CD4-positive, alpha-beta memory T cell (primary cell): ENCODE measurements around the gene PLAC8. TPM values are rescaled to one million over a fixed set of nuclear protein-coding genes. Genes with fewer than 3 reads are reported as not detected.
A peak's percentile ranks its signal among the peaks of the same experiment; 100 is the strongest.

Experiments used
- CTCF ChIA-PET: fragments of 350-600 bp; sonication (Branson Sonifier 250); formaldehyde crosslinking; loops from one replicate; lab custom pipeline; 2021; ENCODE audit warnings: inconsistent platforms; ENCODE audit not compliant: partially characterized antibody; lab: Charles Lee
- POLR2A ChIA-PET: fragments of 350-600 bp; sonication (Branson Sonifier 250); formaldehyde crosslinking; loops from one replicate; lab custom pipeline; 2021; ENCODE audit not compliant: partially characterized antibody; lab: Charles Lee
- DNase-seq, 5 donors: peaks; one replicate each; pipeline versions ENCODE4 v3.0.0 to v3.0.0-alpha.2; 2020 to 2022; ENCODE audit warnings: mixed read lengths in 1 of 5
- H3K27ac ChIP-seq: one replicate; pipeline ENCODE4 v1.7.0; 2013; ENCODE audit warnings: low read depth, low read length
- H3K27me3 ChIP-seq: 2 replicates; pipeline ENCODE4 v1.7.0; 2013; ENCODE audit warnings: mild to moderate bottlenecking, low read length, moderate library complexity; ENCODE audit not compliant: insufficient read depth
- H3K36me3 ChIP-seq: 2 replicates; pipeline ENCODE4 v1.7.0; 2013; ENCODE audit warnings: mild to moderate bottlenecking, low read length, moderate library complexity; ENCODE audit not compliant: insufficient read depth
- H3K4me1 ChIP-seq: 2 replicates; pipeline ENCODE4 v1.7.0; 2013; ENCODE audit warnings: mild to moderate bottlenecking, low read length, moderate library complexity; ENCODE audit not compliant: insufficient read depth
- H3K4me3 ChIP-seq, 2 donors: one replicate each; pipeline ENCODE4 v1.7.0; 2013; ENCODE audit warnings: low read length in 2 of 2, mild to moderate bottlenecking in 1 of 2
- H3K9me3 ChIP-seq, 2 donors: one replicate each; pipeline ENCODE4 v1.7.0; 2013; ENCODE audit warnings: low read length in 2 of 2, control low read depth in 1 of 2; ENCODE audit not compliant: control insufficient read depth in 1 of 2
- H3K27ac Mint-ChIP-seq, 7 donors: one replicate each; pipeline ENCODE4 v1.8.0; 2020 to 2021; ENCODE audit warnings: mixed read lengths in 7 of 7, mild to moderate bottlenecking in 6 of 7, inconsistent platforms in 3 of 7, moderate library complexity in 3 of 7
- H3K27me3 Mint-ChIP-seq, 2 donors: one replicate each; pipeline ENCODE4 v1.8.0; 2020 to 2021; ENCODE audit warnings: mixed read lengths in 2 of 2
- H3K36me3 Mint-ChIP-seq, 2 donors: one replicate each; pipeline ENCODE4 v1.8.0; 2020 to 2021; ENCODE audit warnings: mixed read lengths in 2 of 2, inconsistent platforms in 1 of 2, mild to moderate bottlenecking in 1 of 2
- H3K4me1 Mint-ChIP-seq, 4 donors: one replicate each; pipeline ENCODE4 v1.8.0; 2020 to 2021; ENCODE audit warnings: mixed read lengths in 4 of 4, mild to moderate bottlenecking in 1 of 4
- H3K4me3 Mint-ChIP-seq, 8 donors: one replicate each; pipeline ENCODE4 v1.8.0; 2020 to 2021; ENCODE audit warnings: mixed read lengths in 8 of 8, mild to moderate bottlenecking in 7 of 8, moderate library complexity in 6 of 8, inconsistent platforms in 3 of 8
- H3K9me3 Mint-ChIP-seq, 8 donors: one replicate each; pipeline ENCODE4 v1.8.0; 2020 to 2021; ENCODE audit warnings: mixed read lengths in 8 of 8, mild to moderate bottlenecking in 5 of 8, inconsistent platforms in 3 of 8, moderate library complexity in 1 of 8
- intact Hi-C: fragments of 100-400 bp; cut with micrococcal nuclease; formaldehyde crosslinking; loops from one replicate; pipeline ENCODE4 v1.15.1; 2023
- polyA plus RNA-seq, 2 donors: library from polyadenylated mRNA; unstranded; fragments of 300-500 nt; fragmentation: Illumina TruSeq; gene quantifications; one replicate each; pipeline ENCODE4 v1.2.3, GENCODE V29; 2021
- total RNA-seq, 2 experiments: library from RNA; stranded (reverse); gene quantifications; one replicate each; pipeline ENCODE4 v1.2.3, GENCODE V29; 2021

The PLAC8 gene
- 100 to 1,000 TPM; 148 to 150 TPM for total RNA-seq
- 100 to 1,000 TPM; 378 to 424 TPM for polyA plus RNA-seq

- no peaks in the 10 kb centered on the region for H3K36me3 ChIP-seq
- peak within 1 kb of the TSS; percentile 95 to 99 (median 96) for H3K4me3 Mint-ChIP-seq
- H3K4me1 Mint-ChIP-seq: peaks cover 23 to 60% (median 34%) of the 10 kb centered on the region in 4 donors
- H3K4me1 ChIP-seq: peaks cover 35% of the 10 kb centered on the region
- H3K36me3 Mint-ChIP-seq: peaks cover 4 to 33% of the 10 kb centered on the region in 2 donors
- peak; percentile 74 to 86 (median 78) for DNase-seq
- peak within 1 kb of the TSS; percentile 90 to 99 (median 96) for H3K27ac Mint-ChIP-seq
- H3K27me3 ChIP-seq: no peaks in the 10 kb centered on the region
- H3K9me3 Mint-ChIP-seq: peaks cover 0 to 4% (median 0%) of the 10 kb centered on the region in 8 donors
- H3K4me3 ChIP-seq: peak within 1 kb of the TSS; percentile 60 to 75
- ChIA-PET CTCF (interaction anchor here (0.7 to 8.2 kb wide), 9 partner anchors 9 to 146 kb away, joined by 3 to 125 read pairs (median 8); no protein-coding TSS in a partner anchor), POLR2A (interaction anchor here (0.6 to 9.9 kb wide), 12 partner anchors 9 to 107 kb away, joined by 3 to 130 read pairs (median 6); partner anchors contain the start of gene COPS4)
- intact Hi-C loops: loop anchor here (1.0 to 5.0 kb wide), 5 partner anchors 12 to 138 kb away; no protein-coding TSS in a partner anchor
- peak within 1 kb of the TSS; percentile 57 for H3K27ac ChIP-seq
- H3K27me3 Mint-ChIP-seq: no peaks in the 10 kb centered on the region
- H3K9me3 ChIP-seq: no peaks in the 10 kb centered on the region
These were observed at the start of gene PLAC8 for GRCh38 chr4:83114576-83114975. Gene PLAC8, minus strand, starts transcription at chr4:83114729. Its CDS starts 6,808 bp downstream, at chr4:83107921.

GRCh38 chr4:83153417-83153816 lies 38.9 kb upstream of the PLAC8 start:
- H3K4me3 ChIP-seq: no peak overlapping the region
- H3K9me3 ChIP-seq: no peaks in the 10 kb centered on the region
- Mint-ChIP-seq H3K4me3 (no peak overlapping the region), H3K36me3 (no peaks in the 10 kb centered on the region), H3K27me3 (no peaks in the 10 kb centered on the region), H3K9me3 (peaks cover 0 to 8% (median 5%) of the 10 kb centered on the region in 8 donors), H3K4me1 (peaks cover 9 to 21% (median 11%) of the 10 kb centered on the region in 4 donors), H3K27ac (peak overlapping the region in 1 of 7 donors; percentile 6)
- POLR2A ChIA-PET: no interaction called here
- peaks cover 6% of the 10 kb centered on the region for H3K4me1 ChIP-seq
- no peak for DNase-seq
- no peak overlapping the region for H3K27ac ChIP-seq
- intact Hi-C loops: no loop called here
- CTCF ChIA-PET: interaction anchor here (0.8 to 1.5 kb wide), 4 partner anchors 15 to 107 kb away, joined by 3 to 7 read pairs (median 4); no protein-coding TSS in a partner anchor
- no peaks in the 10 kb centered on the region for H3K36me3 ChIP-seq
- H3K27me3 ChIP-seq: no peaks in the 10 kb centered on the region

GRCh38 chr4:83152746-83153145 lies 38.2 kb upstream of the PLAC8 start:
- Histone ChIP-seq H3K4me3 (no peak overlapping the region), H3K27me3 (no peaks in the 10 kb centered on the region), H3K27ac (no peak overlapping the region), H3K9me3 (no peaks in the 10 kb centered on the region), H3K36me3 (no peaks in the 10 kb centered on the region), H3K4me1 (peaks cover 6% of the 10 kb centered on the region)
- H3K4me1 Mint-ChIP-seq: peaks cover 9 to 21% (median 11%) of the 10 kb centered on the region in 4 donors
- ChIA-PET POLR2A (no interaction called here), CTCF (interaction anchor here (1.3 to 1.5 kb wide), 2 partner anchors 14 to 42 kb away, joined by 3 to 7 read pairs; no protein-coding TSS in a partner anchor)
- DNase-seq: no peak
- peaks cover 0 to 8% (median 5%) of the 10 kb centered on the region in 8 donors for H3K9me3 Mint-ChIP-seq
- no peaks in the 10 kb centered on the region for H3K36me3 Mint-ChIP-seq
- H3K27ac Mint-ChIP-seq: peak overlapping the region in 1 of 7 donors; percentile 27
- H3K27me3 Mint-ChIP-seq: no peaks in the 10 kb centered on the region
- intact Hi-C loops: no loop called here
- no peak overlapping the region for H3K4me3 Mint-ChIP-seq

- intact Hi-C loops: no loop called here
- no peak overlapping the region for H3K4me3 ChIP-seq
- no peaks in the 10 kb centered on the region for H3K9me3 ChIP-seq
- no peaks in the 10 kb centered on the region for H3K36me3 ChIP-seq
- Mint-ChIP-seq H3K9me3 (peaks cover 0 to 7% (median 4%) of the 10 kb centered on the region in 8 donors), H3K27ac (no peak overlapping the region), H3K4me3 (no peak overlapping the region), H3K36me3 (no peaks in the 10 kb centered on the region), H3K4me1 (peaks cover 9 to 21% (median 11%) of the 10 kb centered on the region in 4 donors), H3K27me3 (no peaks in the 10 kb centered on the region)
- H3K4me1 ChIP-seq: peaks cover 6% of the 10 kb centered on the region
- no peak overlapping the region for H3K27ac ChIP-seq
- ChIA-PET POLR2A (no interaction called here), CTCF (interaction anchor here (1.3 to 1.7 kb wide), 2 partner anchors 11 to 80 kb away, joined by 3 to 4 read pairs; no protein-coding TSS in a partner anchor)
- H3K27me3 ChIP-seq: no peaks in the 10 kb centered on the region
- no peak for DNase-seq
These were observed 37.1 kb upstream of the PLAC8 start for GRCh38 chr4:83151651-83152050.

- no peak overlapping the region for H3K4me3 ChIP-seq
- POLR2A ChIA-PET: interaction anchor here (0.8 kb wide), 1 partner anchor 10 kb away, joined by 5 read pairs; no protein-coding TSS in a partner anchor
- no peaks in the 10 kb centered on the region for H3K27me3 Mint-ChIP-seq
- H3K4me1 Mint-ChIP-seq: peaks cover 9 to 17% (median 10%) of the 10 kb centered on the region in 4 donors
- DNase-seq: no peak
- intact Hi-C loops: no loop called here
- no peak overlapping the region for H3K27ac ChIP-seq
- no peak overlapping the region for H3K27ac Mint-ChIP-seq
- H3K36me3 Mint-ChIP-seq: no peaks in the 10 kb centered on the region
- CTCF ChIA-PET: interaction anchor here (1.1 to 1.7 kb wide), 4 partner anchors 11 to 101 kb away, joined by 3 to 4 read pairs (median 4); no protein-coding TSS in a partner anchor
- H3K4me1 ChIP-seq: peaks cover 6% of the 10 kb centered on the region
- no peaks in the 10 kb centered on the region for H3K36me3 ChIP-seq
- no peaks in the 10 kb centered on the region for H3K27me3 ChIP-seq
- peaks cover 0 to 3% (median under 1%) of the 10 kb centered on the region in 8 donors for H3K9me3 Mint-ChIP-seq
- no peaks in the 10 kb centered on the region for H3K9me3 ChIP-seq
- H3K4me3 Mint-ChIP-seq: no peak overlapping the region
These were observed 36.3 kb upstream of the PLAC8 start for GRCh38 chr4:83150653-83151330.

GRCh38 chr4:83149865-83150652 lies 35.5 kb upstream of the PLAC8 start:
- Histone ChIP-seq H3K4me1 (peaks cover 3% of the 10 kb centered on the region), H3K9me3 (no peaks in the 10 kb centered on the region), H3K36me3 (no peaks in the 10 kb centered on the region), H3K27ac (no peak overlapping the region), H3K27me3 (no peaks in the 10 kb centered on the region), H3K4me3 (no peak overlapping the region)
- H3K27me3 Mint-ChIP-seq: no peaks in the 10 kb centered on the region
- no peak for DNase-seq
- ChIA-PET POLR2A (no interaction called here), CTCF (interaction anchor here (1.1 to 1.7 kb wide), 4 partner anchors 10 to 102 kb away, joined by 3 to 4 read pairs (median 4); no protein-coding TSS in a partner anchor)
- H3K36me3 Mint-ChIP-seq: no peaks in the 10 kb centered on the region
- peaks cover 2 to 10% (median 6%) of the 10 kb centered on the region in 4 donors for H3K4me1 Mint-ChIP-seq
- peaks cover 0 to 2% (median 0%) of the 10 kb centered on the region in 8 donors for H3K9me3 Mint-ChIP-seq
- H3K4me3 Mint-ChIP-seq: no peak overlapping the region
- no peak overlapping the region for H3K27ac Mint-ChIP-seq
- intact Hi-C loops: loop anchor here (5.0 kb wide), 1 partner anchor 38 kb away; the partner anchor contains the start of gene PLAC8
